CD4-positive, CD25-positive, alpha-beta regulatory T cell (primary cell): ENCODE measurements around the gene PPP1R3F. TPM values are rescaled to one million over a fixed set of nuclear protein-coding genes. Genes with fewer than 3 reads are reported as not detected.

Experiments used
- ATAC-seq, 2 donors: fragments of 150-1000 bp; cut with Tn5 transposase; one replicate each; pipeline ENCODE4 v1.10.0; 2021; ENCODE audit warnings: low read depth in 2 of 2, moderate number of reproducible peaks in 2 of 2, moderate library complexity in 1 of 2
- DNase-seq, 3 donors: peaks; one replicate each; pipeline versions ENCODE4 v3.0.0 to v3.0.0-alpha.2; 2012 to 2022; ENCODE audit warnings: mixed read lengths in 1 of 3
- H3K27ac ChIP-seq: one replicate; pipeline ENCODE4 v1.7.0; 2013; ENCODE audit warnings: mild to moderate bottlenecking, low read length; ENCODE audit not compliant: insufficient read depth, poor library complexity, severe bottlenecking
- H3K27me3 ChIP-seq: one replicate; pipeline ENCODE4 v1.7.0; 2013; ENCODE audit warnings: low read length; ENCODE audit not compliant: control insufficient read depth, insufficient read depth
- H3K36me3 ChIP-seq: one replicate; pipeline ENCODE4 v1.7.0; 2013; ENCODE audit warnings: mild to moderate bottlenecking, low read length, moderate library complexity; ENCODE audit not compliant: control insufficient read depth, insufficient read depth
- H3K4me1 ChIP-seq: 2 replicates; pipeline ENCODE4 v1.7.0; 2013; ENCODE audit warnings: mild to moderate bottlenecking, low read length; ENCODE audit not compliant: insufficient read depth, control insufficient read depth, poor library complexity, severe bottlenecking
- H3K4me3 ChIP-seq: one replicate; pipeline ENCODE4 v1.7.0; 2013; ENCODE audit warnings: low read depth, mild to moderate bottlenecking, low read length, moderate library complexity
- H3K9me3 ChIP-seq, 2 experiments: 1 replicate in 1 of 2; 2 replicates in 1 of 2; pipeline ENCODE4 v1.7.0; 2013; ENCODE audit warnings: low read length in 2 of 2, mild to moderate bottlenecking in 1 of 2, moderate library complexity in 1 of 2; ENCODE audit not compliant: control insufficient read depth in 2 of 2
- H3K27ac Mint-ChIP-seq, 3 donors: one replicate each; pipeline ENCODE4 v1.8.0; 2020 to 2022; ENCODE audit warnings: mild to moderate bottlenecking in 3 of 3, mixed read lengths in 3 of 3, moderate library complexity in 2 of 3
- H3K27me3 Mint-ChIP-seq: one replicate; pipeline ENCODE4 v1.8.0; 2022; ENCODE audit warnings: mild to moderate bottlenecking, mixed read lengths
- H3K36me3 Mint-ChIP-seq: one replicate; pipeline ENCODE4 v1.8.0; 2020; ENCODE audit warnings: mixed read lengths
- H3K4me1 Mint-ChIP-seq, 4 donors: one replicate each; pipeline ENCODE4 v1.8.0; 2020 to 2022; ENCODE audit warnings: mixed read lengths in 4 of 4, mild to moderate bottlenecking in 1 of 4
- H3K4me3 Mint-ChIP-seq, 4 donors: one replicate each; pipeline ENCODE4 v1.8.0; 2020 to 2022; ENCODE audit warnings: mild to moderate bottlenecking in 4 of 4, mixed read lengths in 4 of 4, moderate library complexity in 3 of 4
- H3K9me3 Mint-ChIP-seq, 7 donors: one replicate each; pipeline ENCODE4 v1.8.0; 2020 to 2022; ENCODE audit warnings: mixed read lengths in 7 of 7, mild to moderate bottlenecking in 3 of 7, moderate library complexity in 2 of 7
- polyA plus RNA-seq, 4 donors: library from polyadenylated mRNA; unstranded; fragments of 300-500 nt; fragmentation: Illumina TruSeq; gene quantifications; one replicate each; pipeline ENCODE4 v1.2.3, GENCODE V29; 2021
- total RNA-seq: library from RNA; stranded (reverse); gene quantifications from one replicate; pipeline ENCODE4 v1.2.3, GENCODE V29; 2022

Gene PPP1R3F
- total and polyA plus RNA-seq, 5 donors from 2014 or later = 11.8 to 28.0 (median 15.6) TPM

DNA sequence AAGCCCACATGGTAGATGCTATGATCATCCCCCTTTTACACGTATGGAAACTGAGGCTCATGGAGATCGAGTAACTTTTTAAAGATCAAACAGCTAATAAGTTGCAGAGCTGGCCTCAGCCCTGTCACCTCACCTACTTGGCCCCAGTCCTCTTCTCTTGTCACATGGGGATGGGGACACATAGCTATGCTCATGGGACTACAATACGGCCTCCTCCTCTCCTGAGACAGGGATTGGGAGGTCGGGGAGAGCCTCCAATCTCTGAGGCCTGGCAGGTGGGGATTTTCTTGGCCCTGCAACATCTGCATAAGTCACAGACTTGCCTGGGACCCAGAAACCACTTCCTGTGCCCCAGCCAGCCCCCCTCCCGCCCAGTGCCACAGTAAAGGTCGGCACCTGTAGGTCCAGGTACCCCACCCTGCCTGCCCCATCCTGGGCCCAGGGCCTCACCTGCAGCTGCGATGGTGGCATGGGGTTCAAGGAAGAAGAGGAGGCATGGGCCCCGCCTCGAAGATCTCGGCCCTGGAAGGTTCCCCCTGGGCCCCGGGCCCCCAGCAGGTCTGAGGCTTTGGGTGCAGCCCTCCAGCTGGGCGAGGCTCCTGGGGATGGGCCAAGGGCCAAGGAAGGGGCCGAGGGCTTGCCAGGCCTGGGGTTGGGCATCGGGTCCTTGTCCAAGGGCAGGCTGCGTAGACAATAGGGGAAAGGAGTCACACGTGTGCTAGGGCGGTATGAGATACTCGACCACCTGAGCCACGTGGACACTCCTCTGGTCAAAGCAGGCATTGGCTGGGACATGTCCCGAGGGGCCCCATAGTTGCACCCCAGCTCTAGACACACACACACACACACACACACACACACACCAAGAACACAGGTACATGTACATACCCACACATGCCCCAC lies 11.5 kb upstream of the PPP1R3F start:
- peaks cover 0 to 59% (median 17%) of the 10 kb centered on the region in 4 donors for H3K4me1 Mint-ChIP-seq
- Histone ChIP-seq H3K4me1 (peaks cover 65% of the 10 kb centered on the region), H3K27ac (peak overlapping the region; percentile 81), H3K4me3 (peak overlapping the region; percentile 98), H3K36me3 (peaks cover 30% of the 10 kb centered on the region), H3K9me3 (no peaks in the 10 kb centered on the region), H3K27me3 (no peaks in the 10 kb centered on the region)
- peak overlapping the region; percentile 96 to 100 (median 100) for H3K4me3 Mint-ChIP-seq
- peaks cover 40% of the 10 kb centered on the region for H3K36me3 Mint-ChIP-seq
- peak; percentile 26 to 28 for ATAC-seq
- H3K9me3 Mint-ChIP-seq = peaks cover 0 to 2% (median 0%) of the 10 kb centered on the region in 7 donors
- peak; percentile 27 to 79 (median 36) for DNase-seq
- peak overlapping the region; percentile 95 to 99 (median 97) for H3K27ac Mint-ChIP-seq
- no peaks in the 10 kb centered on the region for H3K27me3 Mint-ChIP-seq

DNA sequence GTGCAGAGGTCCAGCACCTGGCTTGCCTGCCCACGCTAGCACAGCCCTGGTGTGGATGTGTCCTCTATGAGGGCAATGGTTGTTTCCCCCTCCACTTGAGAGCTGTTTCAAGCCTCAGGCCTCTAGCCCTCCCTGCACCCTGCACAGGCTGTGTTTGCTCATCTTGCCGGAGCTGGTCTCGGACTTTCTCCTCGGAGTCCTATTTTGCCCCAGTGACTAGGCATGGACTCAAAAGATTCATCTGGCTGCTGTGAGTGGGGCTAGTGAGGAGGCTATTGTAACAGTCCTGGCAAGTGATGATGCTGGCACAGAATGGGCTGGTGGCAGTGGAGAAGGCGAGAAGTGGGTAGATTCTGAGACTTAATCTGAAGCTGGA lies 10.9 kb upstream of the PPP1R3F start:
- Histone ChIP-seq H3K27me3 (no peaks in the 10 kb centered on the region), H3K27ac (peak overlapping the region; percentile 81), H3K9me3 (no peaks in the 10 kb centered on the region), H3K4me3 (peak overlapping the region; percentile 98), H3K36me3 (peaks cover 24% of the 10 kb centered on the region), H3K4me1 (peaks cover 60% of the 10 kb centered on the region)
- no peaks in the 10 kb centered on the region for H3K27me3 Mint-ChIP-seq
- H3K4me3 Mint-ChIP-seq = peak overlapping the region; percentile 96 to 100 (median 100)
- H3K4me1 Mint-ChIP-seq = peaks cover 0 to 53% (median 17%) of the 10 kb centered on the region in 4 donors
- DNase-seq = peak in 1 of 3 donors; percentile 38
- H3K27ac Mint-ChIP-seq = peak overlapping the region; percentile 95 to 99 (median 97)
- no peak for ATAC-seq
- peaks cover 42% of the 10 kb centered on the region for H3K36me3 Mint-ChIP-seq
- peaks cover 0 to 2% (median 0%) of the 10 kb centered on the region in 7 donors for H3K9me3 Mint-ChIP-seq

DNA sequence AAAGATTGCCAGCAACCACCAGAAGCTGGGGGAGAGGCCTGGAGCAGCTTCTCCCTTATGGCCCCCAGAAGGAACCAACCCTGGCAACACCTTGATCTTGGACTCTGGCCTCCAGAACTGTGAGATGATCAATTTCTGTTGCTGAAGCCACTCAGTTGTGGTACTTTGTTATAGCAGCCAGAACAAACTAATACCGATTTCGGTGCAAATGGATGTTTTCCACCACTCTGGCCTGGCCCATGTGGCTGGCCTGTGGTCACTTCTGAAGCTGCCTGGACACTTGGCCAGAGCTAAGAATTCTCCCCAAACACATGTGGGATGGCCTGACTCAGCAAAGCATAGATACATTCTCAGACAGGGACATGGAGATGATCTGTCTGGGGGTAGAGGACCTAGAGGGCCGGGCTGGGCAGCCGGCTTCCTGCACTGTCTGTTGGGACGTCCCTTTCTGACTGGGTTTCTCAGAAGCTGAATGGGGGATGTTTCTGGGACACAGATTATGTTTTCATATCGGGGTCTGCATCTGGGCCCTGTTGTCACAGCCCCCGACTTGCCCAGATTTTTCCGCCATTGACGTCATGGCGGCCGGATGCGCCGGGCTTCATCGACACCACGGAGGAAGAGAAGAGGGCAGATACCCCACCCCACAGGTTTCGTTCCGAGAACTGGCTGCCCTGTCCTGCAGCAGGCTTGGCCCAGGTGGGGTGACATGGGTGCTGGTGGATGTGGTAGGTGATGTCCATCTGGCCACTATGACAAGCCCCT lies 9.2 kb upstream of the PPP1R3F start:
- Mint-ChIP-seq H3K4me3 (peak overlapping the region; percentile 96 to 100 (median 100)), H3K27ac (peak overlapping the region; percentile 95 to 99 (median 97)), H3K4me1 (peaks cover 0 to 56% (median 17%) of the 10 kb centered on the region in 4 donors), H3K36me3 (peaks cover 50% of the 10 kb centered on the region), H3K9me3 (peaks cover 0 to 2% (median 0%) of the 10 kb centered on the region in 7 donors), H3K27me3 (no peaks in the 10 kb centered on the region)
- no peaks in the 10 kb centered on the region for H3K27me3 ChIP-seq
- H3K27ac ChIP-seq = peak overlapping the region; percentile 81
- peaks cover 18% of the 10 kb centered on the region for H3K36me3 ChIP-seq
- peak overlapping the region; percentile 98 for H3K4me3 ChIP-seq
- DNase-seq (peak; percentile 45 to 90 (median 54)), ATAC-seq (peak; percentile 41 to 45)
- peaks cover 63% of the 10 kb centered on the region for H3K4me1 ChIP-seq
- H3K9me3 ChIP-seq = no peaks in the 10 kb centered on the region

DNA sequence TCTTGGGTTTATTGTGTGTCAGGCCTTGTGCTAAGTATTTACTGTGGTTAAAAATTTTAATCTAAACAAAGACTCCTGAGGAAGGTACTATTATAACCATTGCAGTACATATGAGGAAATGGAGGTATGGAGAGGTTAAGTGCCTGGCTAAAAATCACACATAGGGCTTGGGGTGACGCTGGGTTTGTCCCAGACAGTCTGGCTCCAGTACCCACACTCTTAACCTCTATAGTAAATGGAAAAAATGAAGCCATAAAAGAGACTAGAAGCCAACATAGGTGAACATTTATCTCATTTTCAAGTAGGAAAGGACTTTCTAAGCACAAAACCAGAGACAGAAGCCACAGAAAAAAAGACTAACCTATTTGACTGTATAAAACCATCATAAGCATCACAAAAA lies 7.0 kb upstream of the PPP1R3F start:
- Mint-ChIP-seq H3K4me1 (peaks cover 0 to 57% (median 20%) of the 10 kb centered on the region in 4 donors), H3K36me3 (peaks cover 50% of the 10 kb centered on the region), H3K4me3 (peak overlapping the region; percentile 96 to 100 (median 100)), H3K27me3 (no peaks in the 10 kb centered on the region), H3K27ac (peak overlapping the region; percentile 85 to 97 (median 95)), H3K9me3 (peaks cover 0 to 2% (median 0%) of the 10 kb centered on the region in 7 donors)
- Histone ChIP-seq H3K4me1 (peaks cover 68% of the 10 kb centered on the region), H3K27ac (peak overlapping the region; percentile 81), H3K9me3 (no peaks in the 10 kb centered on the region), H3K27me3 (no peaks in the 10 kb centered on the region), H3K36me3 (peaks cover under 1% of the 10 kb centered on the region), H3K4me3 (peak overlapping the region; percentile 98)
- peak in 1 of 3 donors; percentile 42 for DNase-seq
- no peak for ATAC-seq

DNA sequence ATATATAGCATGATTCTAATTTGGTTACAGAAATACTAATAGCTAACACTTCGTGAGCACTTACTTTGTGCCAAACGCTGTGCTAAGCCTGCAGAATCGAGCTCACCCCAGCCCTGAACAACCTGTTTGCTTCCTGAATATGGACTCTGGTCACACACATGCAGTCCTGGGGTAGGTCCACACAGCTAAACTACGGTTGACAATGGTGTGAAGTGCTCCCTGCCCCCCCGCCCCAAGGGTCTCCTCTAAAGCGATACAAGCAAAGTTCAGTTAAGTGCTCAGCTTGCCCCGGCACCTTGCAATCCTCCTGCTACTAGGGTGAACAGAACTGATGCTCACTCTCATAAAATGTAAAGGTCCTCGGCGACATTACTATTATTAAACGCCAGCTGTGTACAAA lies 6.0 kb upstream of the PPP1R3F start:
- H3K9me3 Mint-ChIP-seq = peaks cover 0 to 2% (median 0%) of the 10 kb centered on the region in 7 donors

DNA sequence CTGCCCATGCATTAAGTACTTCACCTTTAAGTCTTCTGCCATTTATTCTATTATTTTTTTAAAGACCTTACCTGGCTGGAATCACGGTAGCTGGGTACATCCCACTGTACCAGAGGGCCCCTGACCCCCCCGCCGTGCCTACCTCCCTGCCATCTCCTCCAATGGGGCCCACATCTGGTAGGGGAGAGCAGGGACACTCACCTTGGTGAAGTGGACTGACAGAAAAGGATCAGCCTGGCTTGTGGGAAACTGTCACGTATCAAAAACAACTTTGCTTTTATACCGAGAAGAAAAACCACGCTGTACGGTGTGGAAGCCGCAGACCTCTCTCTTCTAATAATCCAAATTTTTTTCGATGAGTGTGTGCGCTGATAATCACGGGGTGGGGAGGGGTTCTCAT lies 5.1 kb upstream of the PPP1R3F start, which contains the start of gene FOXP3:
FOXP3 (minus strand) TSS at position 251 of the 400 bp plus-strand sequence. CDS start 6,205 bp downstream, outside the sequence.
- Mint-ChIP-seq H3K4me1 (peaks cover 0 to 53% (median 19%) of the 10 kb centered on the region in 4 donors), H3K4me3 (peak within 1 kb of the TSS; percentile 96 to 100 (median 100)), H3K36me3 (peaks cover 39% of the 10 kb centered on the region), H3K27me3 (no peaks in the 10 kb centered on the region), H3K27ac (peak within 1 kb of the TSS; percentile 96 to 99 (median 98)), H3K9me3 (peaks cover 0 to 2% (median 0%) of the 10 kb centered on the region in 7 donors)
- DNase-seq (peak in 2 of 3 donors; percentile 29 to 74), ATAC-seq (no peak)
- Histone ChIP-seq H3K9me3 (no peaks in the 10 kb centered on the region), H3K4me1 (peaks cover 59% of the 10 kb centered on the region), H3K27me3 (no peaks in the 10 kb centered on the region), H3K36me3 (no peaks in the 10 kb centered on the region), H3K27ac (peak within 1 kb of the TSS; percentile 97), H3K4me3 (peak within 1 kb of the TSS; percentile 98)

More for the DNA sequence above, 6.0 kb upstream of the PPP1R3F start:
- Histone ChIP-seq H3K4me1 (peaks cover 66% of the 10 kb centered on the region), H3K27me3 (no peaks in the 10 kb centered on the region), H3K4me3 (peak overlapping the region; percentile 98), H3K36me3 (no peaks in the 10 kb centered on the region), H3K27ac (peak overlapping the region; percentile 97), H3K9me3 (no peaks in the 10 kb centered on the region)
- ATAC-seq (no peak), DNase-seq (peak in 1 of 3 donors; percentile 64)
- peak overlapping the region; percentile 96 to 100 (median 100) for H3K4me3 Mint-ChIP-seq
- H3K27ac Mint-ChIP-seq = peak overlapping the region; percentile 96 to 97 (median 97)
- peaks cover 47% of the 10 kb centered on the region for H3K36me3 Mint-ChIP-seq
- H3K4me1 Mint-ChIP-seq = peaks cover 0 to 58% (median 25%) of the 10 kb centered on the region in 4 donors
- H3K27me3 Mint-ChIP-seq = no peaks in the 10 kb centered on the region
